ENCODE measurements around the gene TRPM4. TPM values are rescaled to one million over a fixed set of nuclear protein-coding genes. Genes with fewer than 3 reads are reported as not detected.

The TRPM4 gene
- total RNA-seq, 3 donors from 2014 or later, result 13.1 to 34.0 (median 24.3) TPM

DNA sequence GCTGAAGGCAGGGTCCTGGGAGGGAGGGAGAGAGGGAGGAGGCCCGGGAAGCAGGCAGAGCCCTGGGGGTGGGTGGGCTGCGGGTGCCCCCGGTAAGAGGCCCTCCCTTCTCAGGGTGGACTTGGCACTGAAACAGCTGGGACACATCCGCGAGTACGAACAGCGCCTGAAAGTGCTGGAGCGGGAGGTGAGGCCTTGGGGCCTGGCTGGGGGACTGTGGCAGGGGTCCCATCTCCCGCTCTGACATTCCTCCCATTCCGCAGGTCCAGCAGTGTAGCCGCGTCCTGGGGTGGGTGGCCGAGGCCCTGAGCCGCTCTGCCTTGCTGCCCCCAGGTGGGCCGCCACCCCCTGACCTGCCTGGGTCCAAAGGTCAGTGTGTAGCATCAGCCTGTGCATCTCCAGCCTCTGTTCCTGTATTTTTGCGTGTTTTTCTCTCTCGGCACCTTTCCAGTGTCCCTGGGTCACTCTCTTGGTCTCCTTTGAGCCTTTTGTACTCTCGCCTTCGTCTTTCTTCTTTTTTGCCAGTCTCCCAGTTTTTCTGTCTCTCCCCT is 53.4 kb downstream of the TRPM4 start:
- no peaks in the 10 kb centered on the region for H3K4me1 ChIP-seq
- H3K27me3 ChIP-seq, result no peaks in the 10 kb centered on the region
- H3K36me3 ChIP-seq, result no peaks in the 10 kb centered on the region
- intact Hi-C loops (cut with DNase I; ENCODE audit: low total_unique reads), result no loop called here
- no peaks in the 10 kb centered on the region for H3K9me3 ChIP-seq
- H3K4me3 ChIP-seq, result no peak overlapping the region
- no peak for DNase-seq (ENCODE audit: low spot score in 2 of 2)
- TF ChIP-seq POLR2A (IDR thresholded peaks at IDR 0.05) (no peak), POLR2AphosphoS5 (IDR thresholded peaks at IDR 0.05) (no peak)
- TF ChIP-seq, protein P1, sequence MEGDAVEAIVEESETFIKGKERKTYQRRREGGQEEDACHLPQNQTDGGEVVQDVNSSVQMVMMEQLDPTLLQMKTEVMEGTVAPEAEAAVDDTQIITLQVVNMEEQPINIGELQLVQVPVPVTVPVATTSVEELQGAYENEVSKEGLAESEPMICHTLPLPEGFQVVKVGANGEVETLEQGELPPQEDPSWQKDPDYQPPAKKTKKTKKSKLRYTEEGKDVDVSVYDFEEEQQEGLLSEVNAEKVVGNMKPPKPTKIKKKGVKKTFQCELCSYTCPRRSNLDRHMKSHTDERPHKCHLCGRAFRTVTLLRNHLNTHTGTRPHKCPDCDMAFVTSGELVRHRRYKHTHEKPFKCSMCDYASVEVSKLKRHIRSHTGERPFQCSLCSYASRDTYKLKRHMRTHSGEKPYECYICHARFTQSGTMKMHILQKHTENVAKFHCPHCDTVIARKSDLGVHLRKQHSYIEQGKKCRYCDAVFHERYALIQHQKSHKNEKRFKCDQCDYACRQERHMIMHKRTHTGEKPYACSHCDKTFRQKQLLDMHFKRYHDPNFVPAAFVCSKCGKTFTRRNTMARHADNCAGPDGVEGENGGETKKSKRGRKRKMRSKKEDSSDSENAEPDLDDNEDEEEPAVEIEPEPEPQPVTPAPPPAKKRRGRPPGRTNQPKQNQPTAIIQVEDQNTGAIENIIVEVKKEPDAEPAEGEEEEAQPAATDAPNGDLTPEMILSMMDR (IDR thresholded peaks at IDR 0.05), result no peak
- no peak overlapping the region for H3K27ac ChIP-seq

GRCh38 chr19:49212016-49212701 is 54.6 kb downstream of the TRPM4 start:
- no peaks in the 10 kb centered on the region for H3K9me3 ChIP-seq
- H3K4me3 ChIP-seq, result no peak overlapping the region
- DNase-seq (ENCODE audit: low spot score in 2 of 2), result no peak
- no peaks in the 10 kb centered on the region for H3K4me1 ChIP-seq
- TF ChIP-seq, protein P1 (IDR thresholded peaks at IDR 0.05), result no peak
- TF ChIP-seq POLR2A (IDR thresholded peaks at IDR 0.05), result no peak
- TF ChIP-seq POLR2AphosphoS5 (IDR thresholded peaks at IDR 0.05), result no peak
- H3K27me3 ChIP-seq, result no peaks in the 10 kb centered on the region
- intact Hi-C loops (cut with DNase I; ENCODE audit: low total_unique reads), result no loop called here
- H3K27ac ChIP-seq, result no peak overlapping the region
- no peaks in the 10 kb centered on the region for H3K36me3 ChIP-seq

DNA sequence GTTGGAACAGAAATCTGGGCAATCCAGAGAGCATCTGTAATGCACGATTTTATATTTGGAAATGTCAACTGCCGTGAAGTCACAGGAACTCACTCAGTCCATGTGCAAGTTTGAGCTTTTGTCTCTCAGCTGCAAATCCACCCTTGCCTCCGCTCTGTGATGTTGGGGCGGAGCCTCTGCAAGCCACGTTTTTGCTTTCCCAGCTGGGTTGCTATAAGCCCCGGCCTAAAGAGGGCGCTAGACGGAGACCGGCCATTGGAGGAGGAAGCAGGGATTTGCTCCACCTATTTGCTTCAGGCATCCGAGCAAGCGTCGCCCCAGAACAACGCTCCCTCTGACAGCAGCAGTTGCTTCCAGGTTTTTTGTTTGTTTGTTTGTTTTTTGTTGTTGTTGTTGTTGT is 56.2 kb downstream of the TRPM4 start:
- DNase-seq (ENCODE audit: low spot score in 2 of 2), result no peak
- intact Hi-C loops (cut with DNase I; ENCODE audit: low total_unique reads), result no loop called here
- TF ChIP-seq, protein P1 (IDR thresholded peaks at IDR 0.05), result no peak
- TF ChIP-seq POLR2A (IDR thresholded peaks at IDR 0.05) (no peak), POLR2AphosphoS5 (IDR thresholded peaks at IDR 0.05) (no peak)
- H3K27ac ChIP-seq, result no peak overlapping the region
- H3K27me3 ChIP-seq, result no peaks in the 10 kb centered on the region
- H3K36me3 ChIP-seq, result no peaks in the 10 kb centered on the region
- H3K4me1 ChIP-seq, result no peaks in the 10 kb centered on the region
- H3K9me3 ChIP-seq, result no peaks in the 10 kb centered on the region
- H3K4me3 ChIP-seq, result no peak overlapping the region

GRCh38 chr19:49214701-49215100 is 57.1 kb downstream of the TRPM4 start:
- TF ChIP-seq, protein P1 (IDR thresholded peaks at IDR 0.05), result no peak
- TF ChIP-seq POLR2AphosphoS5 (IDR thresholded peaks at IDR 0.05), result no peak
- no peak for TF ChIP-seq POLR2A (IDR thresholded peaks at IDR 0.05)
- H3K4me3 ChIP-seq, result no peak overlapping the region
- intact Hi-C loops (cut with DNase I; ENCODE audit: low total_unique reads), result no loop called here
- no peaks in the 10 kb centered on the region for H3K27me3 ChIP-seq
- no peak overlapping the region for H3K27ac ChIP-seq
- no peak for DNase-seq (ENCODE audit: low spot score in 2 of 2)
- H3K9me3 ChIP-seq, result no peaks in the 10 kb centered on the region
- H3K4me1 ChIP-seq, result no peaks in the 10 kb centered on the region
- H3K36me3 ChIP-seq, result no peaks in the 10 kb centered on the region

DNA sequence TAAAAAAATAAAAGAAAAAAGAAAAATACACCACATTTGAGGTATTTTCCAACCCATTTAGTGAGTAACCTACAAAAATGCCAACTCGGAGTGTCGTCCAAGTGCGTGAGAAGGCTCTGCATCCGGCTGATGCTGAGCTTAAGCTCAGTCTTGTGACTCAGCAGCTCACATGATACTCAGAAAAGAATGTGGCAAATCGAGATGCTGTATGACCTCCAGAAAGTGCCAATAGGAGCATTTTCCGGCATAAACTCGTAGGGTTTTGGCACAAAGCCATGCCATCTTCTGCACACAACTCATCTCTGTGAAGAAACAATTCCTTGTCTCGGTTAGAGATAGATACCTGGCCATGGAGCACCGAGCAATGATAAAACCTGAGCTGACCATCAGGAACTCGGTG is 58.5 kb downstream of the TRPM4 start:
- intact Hi-C loops (cut with DNase I; ENCODE audit: low total_unique reads), result no loop called here
- Histone ChIP-seq H3K27me3 (no peaks in the 10 kb centered on the region), H3K9me3 (no peaks in the 10 kb centered on the region)

More for the DNA sequence above, 58.5 kb downstream of the TRPM4 start:
- TF ChIP-seq POLR2AphosphoS5 (IDR thresholded peaks at IDR 0.05), result no peak
- TF ChIP-seq, protein P1 (IDR thresholded peaks at IDR 0.05), result no peak
- no peak for TF ChIP-seq POLR2A (IDR thresholded peaks at IDR 0.05)
- Histone ChIP-seq H3K27ac (no peak overlapping the region), H3K4me1 (no peaks in the 10 kb centered on the region), H3K36me3 (no peaks in the 10 kb centered on the region), H3K4me3 (no peak overlapping the region)
- no peak for DNase-seq (ENCODE audit: low spot score in 2 of 2)
